ENCODE measurements around the gene GAGE10. TPM values are rescaled to one million over a fixed set of nuclear protein-coding genes. Genes with fewer than 3 reads are reported as not detected.
A peak's percentile ranks its signal among the peaks of the same experiment; 100 is the strongest.

GAGE10 gene
- total RNA-seq, 4 donors from 2014 or later, result not detected

- H3K27ac ChIP-seq, result no peak overlapping the region
Measured at GRCh38 chrX:49266523-49267445, 36.7 kb upstream of the GAGE10 start.

GRCh38 chrX:49268702-49269009 is 34.8 kb upstream of the GAGE10 start:
- H3K4me3 ChIP-seq, result peak overlapping the region; percentile 41 to 90 (median 58)
- DNase-seq, result no peak
- H3K9me3 ChIP-seq, result no peaks in the 10 kb centered on the region
- no peak for TF ChIP-seq CTCF (IDR thresholded peaks at IDR 0.05)
- TF ChIP-seq POLR2A (IDR thresholded peaks at IDR 0.05), result no peak
- no peaks in the 10 kb centered on the region for H3K36me3 ChIP-seq
- peak overlapping the region; percentile 87 to 97 (median 94) for H3K27ac ChIP-seq
- no peaks in the 10 kb centered on the region for H3K27me3 ChIP-seq
- peaks cover 0 to 15% (median 7%) of the 10 kb centered on the region in 4 donors for H3K4me1 ChIP-seq

More at GRCh38 chrX:49266523-49267445, 36.7 kb upstream of the GAGE10 start:
- Histone ChIP-seq H3K27me3 (no peaks in the 10 kb centered on the region), H3K36me3 (no peaks in the 10 kb centered on the region), H3K4me3 (no peak overlapping the region), H3K4me1 (peaks cover 0 to 10% (median 5%) of the 10 kb centered on the region in 4 donors), H3K9me3 (no peaks in the 10 kb centered on the region)
- no peak for DNase-seq
- TF ChIP-seq POLR2A (IDR thresholded peaks at IDR 0.05) (no peak), CTCF (IDR thresholded peaks at IDR 0.05) (no peak)

GRCh38 chrX:49269010-49269766 is 34.3 kb upstream of the GAGE10 start:
- H3K27ac ChIP-seq, result peak overlapping the region; percentile 87 to 97 (median 94)
- H3K4me3 ChIP-seq, result peak overlapping the region; percentile 68 to 90 (median 76)
- no peaks in the 10 kb centered on the region for H3K9me3 ChIP-seq
- DNase-seq, result peak; percentile 93 to 98 (median 93)
- TF ChIP-seq CTCF (IDR thresholded peaks at IDR 0.05) (no peak), POLR2A (IDR thresholded peaks at IDR 0.05) (peak in 1 of 2 donors; percentile 71)
- no peaks in the 10 kb centered on the region for H3K27me3 ChIP-seq
- H3K36me3 ChIP-seq, result no peaks in the 10 kb centered on the region
- peaks cover 0 to 15% (median 7%) of the 10 kb centered on the region in 4 donors for H3K4me1 ChIP-seq

- TF ChIP-seq POLR2A (IDR thresholded peaks at IDR 0.05) (peak in 1 of 2 donors; percentile 71), CTCF (IDR thresholded peaks at IDR 0.05) (no peak)
- H3K9me3 ChIP-seq, result no peaks in the 10 kb centered on the region
- DNase-seq, result no peak
- H3K4me1 ChIP-seq, result peaks cover 0 to 15% (median 7%) of the 10 kb centered on the region in 4 donors
- no peaks in the 10 kb centered on the region for H3K27me3 ChIP-seq
- H3K4me3 ChIP-seq, result peak within 1 kb of the TSS; percentile 68 to 90 (median 76)
- H3K27ac ChIP-seq, result peak within 1 kb of the TSS; percentile 87 to 97 (median 94)
- no peaks in the 10 kb centered on the region for H3K36me3 ChIP-seq
Measured at GRCh38 chrX:49269767-49270248, 33.6 kb upstream of the GAGE10 start, which contains the start of gene PPP1R3F. PPP1R3F (plus strand) TSS chrX:49269793; CDS start chrX:49269870, 77 bp downstream.

GRCh38 chrX:49270249-49270921 is 33.1 kb upstream of the GAGE10 start:
- Histone ChIP-seq H3K27ac (peak overlapping the region; percentile 87 to 97 (median 94)), H3K4me3 (peak overlapping the region; percentile 68 to 90 (median 76)), H3K9me3 (no peaks in the 10 kb centered on the region), H3K4me1 (peaks cover 0 to 15% (median 7%) of the 10 kb centered on the region in 4 donors), H3K36me3 (no peaks in the 10 kb centered on the region), H3K27me3 (no peaks in the 10 kb centered on the region)
- DNase-seq, result no peak
- no peak for TF ChIP-seq CTCF (IDR thresholded peaks at IDR 0.05)
- TF ChIP-seq POLR2A (IDR thresholded peaks at IDR 0.05), result no peak
